ENCODE data around the gene CLNS1A. TPM values are rescaled to one million over a fixed set of nuclear protein-coding genes. Genes with fewer than 3 reads are reported as not detected.
"Not testable (repeated sequence)": the region's sequence is repeated elsewhere in the genome, so short reads cannot be mapped to it uniquely, and the experiment has no call there.

CLNS1A gene
- total RNA-seq, 1 donor from 2014 or later: 221 TPM

DNA sequence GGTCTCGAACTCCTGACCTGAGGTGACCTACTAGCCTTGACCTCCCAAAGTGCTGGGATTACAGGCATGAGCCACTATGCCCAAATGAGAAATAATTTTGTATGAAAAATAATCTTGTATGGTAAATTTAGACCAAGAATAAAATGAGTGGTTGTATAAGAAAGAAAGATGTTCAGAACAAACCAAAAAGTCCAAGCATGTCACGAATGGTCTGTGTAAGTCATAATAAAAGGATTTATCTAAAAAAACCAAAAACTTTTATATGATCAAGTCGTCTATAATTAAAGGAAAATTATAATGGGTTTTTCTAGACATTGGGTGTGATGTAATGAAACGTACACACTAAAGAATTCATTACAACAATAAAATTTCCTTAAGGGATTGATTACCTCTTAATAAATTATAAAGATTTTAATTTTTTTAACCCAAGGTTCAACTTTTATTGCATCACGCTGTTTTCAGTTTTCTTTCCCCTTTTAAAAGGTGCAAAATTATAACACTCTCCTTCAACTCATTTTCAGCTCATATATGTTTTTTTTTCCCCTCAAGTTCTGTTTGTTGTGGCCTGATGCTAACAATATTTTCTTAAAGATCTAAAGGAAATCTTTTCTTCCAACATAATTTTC, 56.8 kb downstream of the CLNS1A start:
- H3K27me3 ChIP-seq (ENCODE audit: control insufficient read depth, insufficient read depth, low read length): no peaks in the 10 kb centered on the region
- no peaks in the 10 kb centered on the region for H3K36me3 ChIP-seq (ENCODE audit: control insufficient read depth, insufficient read depth, low read length)
- no peak for DNase-seq (ENCODE audit: low read depth)
- H3K4me3 ChIP-seq (ENCODE audit: low read depth, low read length): no peak overlapping the region
- TF ChIP-seq, protein P1, sequence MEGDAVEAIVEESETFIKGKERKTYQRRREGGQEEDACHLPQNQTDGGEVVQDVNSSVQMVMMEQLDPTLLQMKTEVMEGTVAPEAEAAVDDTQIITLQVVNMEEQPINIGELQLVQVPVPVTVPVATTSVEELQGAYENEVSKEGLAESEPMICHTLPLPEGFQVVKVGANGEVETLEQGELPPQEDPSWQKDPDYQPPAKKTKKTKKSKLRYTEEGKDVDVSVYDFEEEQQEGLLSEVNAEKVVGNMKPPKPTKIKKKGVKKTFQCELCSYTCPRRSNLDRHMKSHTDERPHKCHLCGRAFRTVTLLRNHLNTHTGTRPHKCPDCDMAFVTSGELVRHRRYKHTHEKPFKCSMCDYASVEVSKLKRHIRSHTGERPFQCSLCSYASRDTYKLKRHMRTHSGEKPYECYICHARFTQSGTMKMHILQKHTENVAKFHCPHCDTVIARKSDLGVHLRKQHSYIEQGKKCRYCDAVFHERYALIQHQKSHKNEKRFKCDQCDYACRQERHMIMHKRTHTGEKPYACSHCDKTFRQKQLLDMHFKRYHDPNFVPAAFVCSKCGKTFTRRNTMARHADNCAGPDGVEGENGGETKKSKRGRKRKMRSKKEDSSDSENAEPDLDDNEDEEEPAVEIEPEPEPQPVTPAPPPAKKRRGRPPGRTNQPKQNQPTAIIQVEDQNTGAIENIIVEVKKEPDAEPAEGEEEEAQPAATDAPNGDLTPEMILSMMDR (IDR thresholded peaks at IDR 0.05; ENCODE audit: insufficient read depth, low read length, severe bottlenecking): no peak
- no peak for FAIRE-seq

DNA sequence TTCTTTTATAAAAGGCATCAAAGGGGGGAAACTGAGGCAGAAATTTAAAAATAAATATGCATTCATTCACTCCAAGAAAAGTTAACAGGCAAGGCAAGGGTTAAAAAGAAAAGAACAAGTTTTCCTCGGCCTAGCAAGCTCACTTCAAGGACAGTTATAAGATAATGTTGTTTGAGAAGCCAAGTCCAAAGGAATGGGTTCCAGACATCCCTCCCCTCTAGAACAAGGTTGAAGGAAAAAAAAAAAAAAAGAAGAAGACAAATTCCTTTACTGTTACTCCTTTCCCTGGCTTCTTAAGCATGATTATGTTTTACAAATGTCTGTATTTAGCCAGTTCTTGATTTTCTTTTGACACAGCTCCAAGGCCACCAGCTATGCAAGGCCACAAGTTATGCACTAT, 62.2 kb downstream of the CLNS1A start:
- H3K4me3 ChIP-seq (ENCODE audit: low read depth, low read length); H3K36me3 ChIP-seq (ENCODE audit: control insufficient read depth, insufficient read depth, low read length); H3K27me3 ChIP-seq (ENCODE audit: control insufficient read depth, insufficient read depth, low read length); DNase-seq (ENCODE audit: low read depth); FAIRE-seq: not testable (repeated sequence)

DNA sequence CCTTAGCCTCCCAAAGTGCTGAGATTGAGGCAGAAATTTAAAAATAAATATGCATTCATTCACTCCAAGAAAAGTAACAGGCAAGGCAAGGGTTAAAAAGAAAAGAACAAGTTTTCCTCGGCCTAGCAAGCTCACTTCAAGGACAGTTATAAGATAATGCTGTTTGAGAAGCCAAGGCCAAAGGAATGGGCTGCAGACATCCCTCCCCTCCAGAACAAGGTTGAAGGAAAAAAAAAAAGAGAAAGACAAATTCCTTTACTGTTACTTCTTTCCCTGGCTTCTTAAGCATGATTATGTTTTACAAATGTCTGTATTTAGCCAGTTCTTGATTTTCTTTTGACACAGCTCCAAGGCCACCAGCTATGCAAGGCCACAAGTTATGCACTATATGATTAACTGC, 66.7 kb downstream of the CLNS1A start:
- H3K27me3 ChIP-seq (ENCODE audit: control insufficient read depth, insufficient read depth, low read length); FAIRE-seq; DNase-seq (ENCODE audit: low read depth); H3K36me3 ChIP-seq (ENCODE audit: control insufficient read depth, insufficient read depth, low read length); H3K4me3 ChIP-seq (ENCODE audit: low read depth, low read length): not testable (repeated sequence)

DNA sequence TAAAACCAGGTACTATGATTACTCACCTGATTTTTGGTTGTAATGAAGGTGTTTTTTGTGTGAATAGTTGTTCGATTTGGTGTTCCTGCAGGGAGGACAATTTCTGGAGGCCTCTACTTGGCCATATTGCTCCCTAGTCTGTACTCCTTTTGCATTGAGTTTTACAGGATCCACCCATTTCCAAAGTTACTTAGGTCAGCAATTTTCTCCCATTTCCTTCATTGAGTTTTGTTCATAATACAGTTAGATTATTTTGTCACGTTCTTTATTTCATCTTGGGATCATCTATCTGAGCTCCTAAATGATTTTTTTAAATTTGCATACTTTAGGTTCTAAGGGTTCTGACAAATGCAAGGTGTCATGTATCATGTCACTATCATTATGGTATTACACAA, 67.9 kb downstream of the CLNS1A start:
- FAIRE-seq (no peak), DNase-seq (ENCODE audit: low read depth) (no peak)
- Histone ChIP-seq H3K27me3 (ENCODE audit: control insufficient read depth, insufficient read depth, low read length) (no peaks in the 10 kb centered on the region), H3K4me3 (ENCODE audit: low read depth, low read length) (no peak overlapping the region), H3K36me3 (ENCODE audit: control insufficient read depth, insufficient read depth, low read length) (no peaks in the 10 kb centered on the region)
- TF ChIP-seq, protein P1 (IDR thresholded peaks at IDR 0.05; ENCODE audit: insufficient read depth, low read length, severe bottlenecking): no peak

DNA sequence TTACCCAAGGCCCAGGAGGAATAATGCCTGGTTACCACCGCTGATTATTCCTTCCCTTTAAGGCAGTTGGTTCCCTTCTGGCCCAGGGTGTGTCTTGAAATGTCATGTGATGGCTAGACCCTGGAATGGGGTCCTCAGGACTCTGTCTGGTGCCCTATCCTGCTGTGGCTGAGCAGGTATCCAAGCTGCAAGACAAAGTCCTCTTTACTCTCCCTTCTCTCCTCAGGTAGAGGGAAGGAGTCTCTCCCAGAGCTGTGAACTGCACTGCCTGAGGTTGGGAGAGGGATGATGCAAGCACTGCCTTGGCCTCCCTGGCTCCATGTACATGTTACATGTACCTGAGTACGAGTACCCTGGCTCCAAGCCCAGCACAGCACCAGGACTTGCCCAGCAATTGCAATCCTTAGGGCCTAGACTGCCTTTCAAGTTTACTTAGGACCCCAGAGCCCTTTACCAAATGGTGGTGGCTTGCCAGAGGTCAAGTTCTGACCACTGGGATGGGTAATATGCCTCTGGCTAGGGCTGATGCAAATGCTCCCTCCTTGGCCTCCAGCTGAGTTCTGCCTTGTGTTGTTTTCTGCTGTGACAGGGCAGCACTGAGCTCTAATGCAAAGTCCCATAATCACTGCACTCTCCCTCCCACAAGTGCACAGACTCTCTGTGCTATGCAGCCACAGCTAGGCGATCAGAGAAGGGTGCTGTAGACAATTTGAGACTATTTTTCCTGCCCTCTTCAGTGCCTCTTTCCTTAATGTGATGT, 68.5 kb downstream of the CLNS1A start:
- H3K27me3 ChIP-seq (ENCODE audit: control insufficient read depth, insufficient read depth, low read length): no peaks in the 10 kb centered on the region
- no peak overlapping the region for H3K4me3 ChIP-seq (ENCODE audit: low read depth, low read length)
- DNase-seq (ENCODE audit: low read depth) (no peak), FAIRE-seq (peak; percentile 32)
- TF ChIP-seq, protein P1 (IDR thresholded peaks at IDR 0.05; ENCODE audit: insufficient read depth, low read length, severe bottlenecking): no peak
- H3K36me3 ChIP-seq (ENCODE audit: control insufficient read depth, insufficient read depth, low read length): no peaks in the 10 kb centered on the region

DNA sequence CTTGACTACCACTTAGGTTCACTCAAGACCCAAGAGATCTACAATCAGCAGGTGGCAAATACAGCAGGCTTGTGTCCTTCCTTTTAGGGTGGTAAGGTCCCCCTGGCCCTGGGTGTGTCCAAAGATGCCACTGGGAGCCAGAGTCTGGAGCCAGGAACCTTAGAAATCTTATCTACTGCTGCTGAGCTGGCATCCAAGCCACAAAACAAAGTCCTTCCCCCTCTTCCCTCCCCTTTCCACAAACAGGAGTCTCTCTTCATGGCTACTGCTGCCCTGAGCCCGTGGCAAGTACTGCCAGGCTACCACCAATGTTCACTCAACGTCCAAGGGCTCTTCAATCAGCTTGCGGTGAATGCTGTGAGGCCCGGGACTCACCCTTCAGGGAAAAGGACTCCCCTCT, 69.3 kb downstream of the CLNS1A start:
- DNase-seq (ENCODE audit: low read depth) (no peak), FAIRE-seq (no peak)
- no peaks in the 10 kb centered on the region for H3K27me3 ChIP-seq (ENCODE audit: control insufficient read depth, insufficient read depth, low read length)
- TF ChIP-seq, protein P1 (IDR thresholded peaks at IDR 0.05; ENCODE audit: insufficient read depth, low read length, severe bottlenecking): no peak
- no peak overlapping the region for H3K4me3 ChIP-seq (ENCODE audit: low read depth, low read length)
- no peaks in the 10 kb centered on the region for H3K36me3 ChIP-seq (ENCODE audit: control insufficient read depth, insufficient read depth, low read length)

Other genes with a start within 250 kb of the CLNS1A start
- gene PAK1, start 163.7 kb downstream of the CLNS1A start, total RNA-seq: 35.8 and 59.5 TPM in 2 replicates
- 0.26 and 0.53 TPM in 2 replicates for gene AQP11, start 47.8 kb downstream of the CLNS1A start, total RNA-seq
- 14.5 and 33.9 TPM in 2 replicates for gene RSF1, start 182.9 kb upstream of the CLNS1A start, total RNA-seq
- 2.1 and 11.9 TPM in 2 replicates for gene AAMDC, start 183.3 kb upstream of the CLNS1A start, total RNA-seq